Calu3 (cell line): ENCODE data around the gene OPRM1. TPM values are rescaled to one million over a fixed set of nuclear protein-coding genes. Genes with fewer than 3 reads are reported as not detected.

Experiments
- BruUV-seq: library from RNA; stranded (reverse); fragments of 400-500 nt; replicated peaks from 2 replicates; lab custom pipeline; 2021; lab: Mats Ljungman, UMichigan
- CTCF ChIA-PET: fragments of 300-600 bp; sonication (Branson Sonifier 250); formaldehyde crosslinking; loops from one replicate; lab custom pipeline; 2022; ENCODE audit warnings: antibody characterized with exemption; lab: Charles Lee
- DNase-seq: peaks from one replicate; pipeline ENCODE4 v3.0.0; 2022
- H3K27ac Mint-ChIP-seq: one replicate; pipeline ENCODE4 v1.8.0; 2022; ENCODE audit warnings: mixed read lengths; ENCODE audit not compliant: unreplicated experiment
- H3K27me3 Mint-ChIP-seq: one replicate; pipeline ENCODE4 v1.8.0; 2022; ENCODE audit warnings: mixed read lengths; ENCODE audit not compliant: unreplicated experiment
- H3K36me3 Mint-ChIP-seq: one replicate; pipeline ENCODE4 v1.8.0; 2022; ENCODE audit warnings: mild to moderate bottlenecking, moderate library complexity, mixed read lengths; ENCODE audit not compliant: insufficient read depth, unreplicated experiment
- H3K4me1 Mint-ChIP-seq: one replicate; pipeline ENCODE4 v1.8.0; 2022; ENCODE audit warnings: mild to moderate bottlenecking, low read depth, mixed read lengths; ENCODE audit not compliant: unreplicated experiment
- H3K4me3 Mint-ChIP-seq: one replicate; pipeline ENCODE4 v1.8.0; 2022; ENCODE audit warnings: mild to moderate bottlenecking, low read depth, moderate library complexity, mixed read lengths; ENCODE audit not compliant: unreplicated experiment
- H3K9me3 Mint-ChIP-seq: one replicate; pipeline ENCODE4 v1.8.0; 2022; ENCODE audit warnings: low read depth, mixed read lengths; ENCODE audit not compliant: unreplicated experiment
- CTCF ChIP-seq: fragments of 200-600 bp; IDR thresholded peaks from one replicate; pipeline ENCODE4 v1.8.0; 2022; ENCODE audit warnings: antibody characterized with exemption; ENCODE audit not compliant: unreplicated experiment
- intact Hi-C: fragments of 100-400 bp; cut with micrococcal nuclease; formaldehyde crosslinking; loops from one replicate; pipeline ENCODE4 v1.10.0; 2022; ENCODE audit not compliant: unreplicated experiment
- total RNA-seq: library from RNA; stranded (reverse); gene quantifications from 2 replicates; pipeline ENCODE4 v1.2.3, GENCODE V29; 2022

Gene OPRM1
- total RNA-seq, 1 experiment from 2014 or later = not detected

GRCh38 chr6:154247119-154247861, 208.2 kb downstream of the OPRM1 start:
- intact Hi-C loops = no loop called here
- peaks cover 17% of the 10 kb centered on the region for H3K4me1 Mint-ChIP-seq
- no peaks in the 10 kb centered on the region for H3K27me3 Mint-ChIP-seq
- DNase-seq = no peak
- TF ChIP-seq CTCF = no peak
- no TSS peak for BruUV-seq
- peak overlapping the region; percentile 54 for H3K4me3 Mint-ChIP-seq
- no peaks in the 10 kb centered on the region for H3K9me3 Mint-ChIP-seq
- CTCF ChIA-PET = interaction anchor here (0.6 kb wide), 1 partner anchor 320 kb away, joined by 3 read pairs; no protein-coding TSS in a partner anchor
- H3K36me3 Mint-ChIP-seq = no peaks in the 10 kb centered on the region
- H3K27ac Mint-ChIP-seq = peak overlapping the region; percentile 22

DNA sequence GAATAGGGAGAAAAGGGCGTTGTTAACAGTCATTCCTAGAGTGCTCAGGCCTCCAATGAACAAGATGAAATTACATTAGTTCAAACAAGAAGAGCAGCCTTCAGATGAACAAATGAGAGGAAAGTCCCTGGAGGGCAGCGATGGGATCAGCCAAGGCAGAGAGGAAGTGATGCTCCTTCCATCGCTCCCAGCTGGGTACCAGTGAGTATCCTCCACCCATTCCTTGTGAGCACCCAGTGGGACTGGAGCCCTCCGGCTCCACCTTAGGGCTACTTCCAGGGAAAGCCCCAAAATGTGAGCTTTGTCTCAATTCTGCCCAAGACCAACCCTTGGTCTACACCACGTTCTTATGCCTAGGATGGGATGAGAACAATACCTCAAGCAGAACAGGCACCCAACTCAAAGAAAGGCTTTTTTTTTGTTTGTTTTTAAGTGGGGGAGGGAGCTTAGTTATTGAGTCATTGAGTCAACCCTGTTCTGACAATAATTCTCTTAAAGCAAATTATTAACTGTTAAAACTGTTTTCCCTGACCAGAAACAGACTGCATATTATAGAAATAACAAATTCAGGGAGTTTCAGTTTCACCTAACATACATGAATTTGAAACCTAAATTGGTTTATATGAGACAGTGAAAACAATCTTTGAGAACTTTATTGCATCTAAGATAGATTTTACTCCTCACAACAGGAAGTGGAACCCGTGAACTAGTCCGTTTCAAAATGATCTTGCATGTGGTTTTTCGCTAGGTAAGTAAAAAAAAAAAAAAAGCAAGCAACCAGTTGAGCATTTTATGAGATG, 210.7 kb downstream of the OPRM1 start:
- CTCF ChIA-PET = no interaction called here
- no peak overlapping the region for H3K4me3 Mint-ChIP-seq
- TF ChIP-seq CTCF = no peak
- BruUV-seq = no TSS peak
- H3K36me3 Mint-ChIP-seq = no peaks in the 10 kb centered on the region
- no peak for DNase-seq
- H3K9me3 Mint-ChIP-seq = no peaks in the 10 kb centered on the region
- H3K4me1 Mint-ChIP-seq = peaks cover 17% of the 10 kb centered on the region
- H3K27ac Mint-ChIP-seq = no peak overlapping the region
- H3K27me3 Mint-ChIP-seq = no peaks in the 10 kb centered on the region
- intact Hi-C loops = no loop called here

GRCh38 chr6:154251116-154251515, 212.1 kb downstream of the OPRM1 start:
- H3K9me3 Mint-ChIP-seq = no peaks in the 10 kb centered on the region
- DNase-seq = no peak
- H3K4me3 Mint-ChIP-seq = no peak overlapping the region
- BruUV-seq = no TSS peak
- intact Hi-C loops = no loop called here
- H3K36me3 Mint-ChIP-seq = no peaks in the 10 kb centered on the region
- CTCF ChIA-PET = interaction anchor here (0.5 kb wide), 1 partner anchor 59 kb away, joined by 3 read pairs; no protein-coding TSS in a partner anchor
- no peak overlapping the region for H3K27ac Mint-ChIP-seq
- H3K4me1 Mint-ChIP-seq = peaks cover 16% of the 10 kb centered on the region
- TF ChIP-seq CTCF = no peak
- no peaks in the 10 kb centered on the region for H3K27me3 Mint-ChIP-seq

GRCh38 chr6:154252678-154253077, 213.6 kb downstream of the OPRM1 start:
- intact Hi-C loops = no loop called here
- CTCF ChIA-PET = no interaction called here
- Mint-ChIP-seq H3K4me1 (peaks cover under 1% of the 10 kb centered on the region), H3K27ac (no peak overlapping the region), H3K36me3 (no peaks in the 10 kb centered on the region), H3K4me3 (no peak overlapping the region), H3K9me3 (peaks cover 2% of the 10 kb centered on the region), H3K27me3 (no peaks in the 10 kb centered on the region)
- BruUV-seq = no TSS peak
- no peak for TF ChIP-seq CTCF
- no peak for DNase-seq
